Breast epithelium (tissue), 4 donors: ENCODE results near the gene CWC25. TPM values are rescaled to one million over a fixed set of nuclear protein-coding genes. Genes with fewer than 3 reads are reported as not detected.
A peak's percentile ranks its signal among the peaks of the same experiment; 100 is the strongest.

Source experiments
- DNase-seq, 2 donors: peaks; one replicate each; pipeline ENCODE4 v3.0.0-alpha.2; 2019; ENCODE audit warnings: low spot score in 2 of 2
- H3K27ac ChIP-seq, 2 donors: fragments of 200-600 bp; sonication (generic) in 1 of 2; one replicate each; pipeline ENCODE4 v1.5.1; 2016 to 2019; ENCODE audit warnings: mild to moderate bottlenecking in 1 of 2
- H3K27me3 ChIP-seq, 2 donors: fragments of 200-600 bp; sonication (generic) in 1 of 2; one replicate each; pipeline versions ENCODE4 v1.5.1 to v1.6.0; 2017 to 2019; ENCODE audit warnings: control low read depth in 1 of 2, mild to moderate bottlenecking in 1 of 2
- H3K36me3 ChIP-seq: fragments of 200-600 bp; one replicate; pipeline ENCODE4 v1.5.1; 2019
- H3K4me1 ChIP-seq, 2 donors: fragments of 200-600 bp; sonication (generic); one replicate each; pipeline ENCODE4 v1.5.1; 2016 to 2019; ENCODE audit warnings: control low read depth in 1 of 2
- H3K4me3 ChIP-seq, 3 donors: fragments of 200-600 bp; sonication (generic); 1 replicate in 2 of 3; 2 replicates in 1 of 3; pipeline ENCODE4 v1.5.1; 2016 to 2019; ENCODE audit warnings: mild to moderate bottlenecking in 3 of 3, moderate library complexity in 2 of 3
- H3K9me3 ChIP-seq, 2 donors: fragments of 200-600 bp; sonication (generic) in 1 of 2; one replicate each; pipeline ENCODE4 v1.5.1; 2016 to 2019; ENCODE audit warnings: control low read depth in 1 of 2
- CTCF ChIP-seq, 3 donors: fragments of 450-650 bp; IDR thresholded peaks; one replicate each; pipeline ENCODE4 v1.5.1; 2016 to 2017; ENCODE audit warnings: antibody characterized with exemption in 3 of 3, mild to moderate bottlenecking in 3 of 3, moderate library complexity in 3 of 3
- POLR2A ChIP-seq: fragments of 450-650 bp; IDR thresholded peaks from one replicate; pipeline ENCODE4 v1.6.1; 2016; ENCODE audit warnings: antibody characterized with exemption, mild to moderate bottlenecking, moderate library complexity
- POLR2AphosphoS5 ChIP-seq, 3 donors: sonication (generic); formaldehyde crosslinking; IDR thresholded peaks; one replicate each; pipeline ENCODE4 v1.6.1; 2017; ENCODE audit warnings: antibody characterized with exemption in 3 of 3
- intact Hi-C: fragments of 100-400 bp; cut with DNase I; formaldehyde crosslinking; loops from one replicate; pipeline ENCODE4 v1.15.1; 2023; ENCODE audit warnings: low total_unique reads
- total RNA-seq, 3 donors: library from RNA; depleted of rRNA; stranded (reverse); fragments of >200 nt; gene quantifications; one replicate each; pipeline ENCODE4 v1.1.0, GENCODE V29; 2016

Gene CWC25
- total RNA-seq, 3 donors from 2014 or later, result 22.1 to 42.0 (median 28.2) TPM

- peak in 2 of 3 donors; percentile 5 to 15 for TF ChIP-seq POLR2AphosphoS5 (IDR thresholded peaks at IDR 0.05)
- TF ChIP-seq POLR2A, result no peak
- no peak for TF ChIP-seq CTCF (IDR thresholded peaks at IDR 0.05)
- Histone ChIP-seq H3K27me3 (no peaks in the 10 kb centered on the region), H3K4me1 (peaks cover 16 to 38% of the 10 kb centered on the region in 2 donors), H3K36me3 (no peaks in the 10 kb centered on the region), H3K4me3 (peak overlapping the region; percentile 80 to 92 (median 92)), H3K27ac (peak overlapping the region; percentile 91 to 94), H3K9me3 (no peaks in the 10 kb centered on the region)
- peak; percentile 54 to 59 for DNase-seq
- intact Hi-C loops, result no loop called here
Measured at GRCh38 chr17:38871247-38872015, 46.3 kb upstream of the CWC25 start.

GRCh38 chr17:38870259-38871165 lies 45.4 kb upstream of the CWC25 start:
- intact Hi-C loops, result no loop called here
- H3K9me3 ChIP-seq, result no peaks in the 10 kb centered on the region
- DNase-seq, result peak; percentile 73 to 74

GRCh38 chr17:38869526-38870258 lies 44.6 kb upstream of the CWC25 start, which contains the start of gene LASP1:
Gene LASP1 (plus strand): TSS chr17:38870058. CDS start chr17:38870190, 132 bp downstream.
- H3K9me3 ChIP-seq, result no peaks in the 10 kb centered on the region
- peak within 1 kb of the TSS; percentile 80 to 92 (median 92) for H3K4me3 ChIP-seq
- peak; percentile 81 to 85 for DNase-seq
- intact Hi-C loops, result no loop called here
- no peaks in the 10 kb centered on the region for H3K27me3 ChIP-seq
- no peaks in the 10 kb centered on the region for H3K36me3 ChIP-seq
- peak within 1 kb of the TSS; percentile 91 to 94 for H3K27ac ChIP-seq
- peaks cover 6 to 27% of the 10 kb centered on the region in 2 donors for H3K4me1 ChIP-seq
- TF ChIP-seq POLR2AphosphoS5 (IDR thresholded peaks at IDR 0.05) (peak; percentile 92 to 96 (median 93)), POLR2A (peak; percentile 90), CTCF (IDR thresholded peaks at IDR 0.05) (no peak)

More at GRCh38 chr17:38870259-38871165, 45.4 kb upstream of the CWC25 start:
- H3K36me3 ChIP-seq, result no peaks in the 10 kb centered on the region
- H3K4me3 ChIP-seq, result peak overlapping the region; percentile 80 to 92 (median 92)
- peaks cover 13 to 35% of the 10 kb centered on the region in 2 donors for H3K4me1 ChIP-seq
- peak overlapping the region; percentile 91 to 94 for H3K27ac ChIP-seq
- H3K27me3 ChIP-seq, result no peaks in the 10 kb centered on the region
- TF ChIP-seq POLR2AphosphoS5 (IDR thresholded peaks at IDR 0.05) (no peak), POLR2A (no peak), CTCF (IDR thresholded peaks at IDR 0.05) (no peak)

- peak; percentile 94 to 97 for DNase-seq
- H3K27ac ChIP-seq, result peak overlapping the region; percentile 91 to 94
- H3K27me3 ChIP-seq, result no peaks in the 10 kb centered on the region
- H3K9me3 ChIP-seq, result no peaks in the 10 kb centered on the region
- H3K4me1 ChIP-seq, result peaks cover 6 to 20% of the 10 kb centered on the region in 2 donors
- H3K4me3 ChIP-seq, result peak overlapping the region; percentile 80 to 92 (median 92)
- TF ChIP-seq POLR2AphosphoS5 (IDR thresholded peaks at IDR 0.05) (peak; percentile 47 to 86 (median 77)), CTCF (IDR thresholded peaks at IDR 0.05) (no peak)
- no peaks in the 10 kb centered on the region for H3K36me3 ChIP-seq
- intact Hi-C loops, result no loop called here
Measured at GRCh38 chr17:38868817-38869525, 43.9 kb upstream of the CWC25 start.
